Eye (tissue), 1 donor: ENCODE measurements around the gene ACOT2.
"Not testable (repeated sequence)": the region's sequence is repeated elsewhere in the genome, so short reads cannot be mapped to it uniquely, and the experiment has no call there.

Experiments
- DNase-seq: peaks from one replicate; pipeline ENCODE4 v3.0.0-alpha.2; 2015

ACOT2 gene

GRCh38 chr14:73567951-73568885 lies 795 bp upstream of the ACOT2 start:
- DNase-seq, result peak; percentile 10

- not testable (repeated sequence) for DNase-seq
Observed at GRCh38 chr14:73568886-73569184, 178 bp upstream of the ACOT2 start.

DNA sequence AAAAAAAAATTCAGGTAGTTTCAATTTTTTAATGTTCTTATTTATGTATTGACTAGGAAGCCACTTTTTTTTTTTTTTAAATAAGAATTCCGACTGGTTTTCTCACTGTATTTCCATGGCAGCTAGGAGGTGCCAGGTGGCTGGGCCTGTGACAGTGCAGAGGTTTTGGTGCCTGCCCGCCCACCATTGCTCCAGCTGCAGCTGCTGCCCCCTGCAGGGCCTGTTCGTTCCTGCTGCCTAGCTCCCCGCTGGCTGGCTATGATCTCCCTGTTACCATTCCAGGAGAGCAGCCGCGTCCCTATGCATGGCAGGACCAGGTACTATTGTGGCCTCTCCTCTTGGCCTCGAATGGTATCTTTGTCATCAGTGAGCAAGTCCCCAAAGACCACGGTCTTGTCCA lies 1.9 kb downstream of the ACOT2 start:
- DNase-seq, result peak; percentile 10

DNA sequence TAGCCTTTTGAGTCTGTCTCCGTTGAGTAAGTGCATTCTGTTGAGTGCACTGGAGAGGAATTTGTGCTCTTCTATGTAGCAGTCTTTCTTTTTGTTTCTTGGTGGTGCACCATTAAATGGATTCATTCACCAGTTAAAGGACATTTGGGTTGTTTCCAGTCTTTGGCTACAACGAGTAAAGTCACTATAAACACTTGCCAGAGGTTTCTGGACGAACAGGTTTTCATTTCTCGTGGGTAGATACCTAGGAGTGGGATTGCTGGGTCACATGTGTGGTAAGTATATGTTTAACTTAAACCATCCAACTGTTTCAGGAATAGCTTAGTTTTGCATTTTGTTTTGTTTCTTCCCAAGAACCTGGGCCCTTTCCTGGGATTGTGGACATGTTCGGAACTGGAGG lies 4.0 kb downstream of the ACOT2 start:
- DNase-seq, result not testable (repeated sequence)

DNA sequence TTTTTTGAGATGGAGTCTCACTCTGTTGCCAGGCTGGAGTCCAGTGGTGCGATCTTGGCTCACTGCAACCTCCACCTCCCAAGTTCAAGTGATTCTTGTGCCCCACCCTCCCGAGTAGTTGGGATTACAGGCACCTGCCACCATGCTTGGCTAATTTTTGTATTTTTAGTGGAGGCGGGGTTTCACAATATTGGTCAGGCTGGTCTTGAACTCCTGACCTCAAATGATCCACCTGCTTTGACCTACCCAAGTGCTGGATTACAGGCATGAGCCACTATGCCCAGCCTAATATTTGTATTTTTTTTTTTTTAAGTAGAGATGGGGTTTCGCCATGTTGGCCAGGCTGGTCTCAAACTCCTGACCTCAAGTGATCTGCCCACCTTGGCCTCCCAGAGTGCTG lies 4.7 kb downstream of the ACOT2 start:
- DNase-seq, result not testable (repeated sequence)

DNA sequence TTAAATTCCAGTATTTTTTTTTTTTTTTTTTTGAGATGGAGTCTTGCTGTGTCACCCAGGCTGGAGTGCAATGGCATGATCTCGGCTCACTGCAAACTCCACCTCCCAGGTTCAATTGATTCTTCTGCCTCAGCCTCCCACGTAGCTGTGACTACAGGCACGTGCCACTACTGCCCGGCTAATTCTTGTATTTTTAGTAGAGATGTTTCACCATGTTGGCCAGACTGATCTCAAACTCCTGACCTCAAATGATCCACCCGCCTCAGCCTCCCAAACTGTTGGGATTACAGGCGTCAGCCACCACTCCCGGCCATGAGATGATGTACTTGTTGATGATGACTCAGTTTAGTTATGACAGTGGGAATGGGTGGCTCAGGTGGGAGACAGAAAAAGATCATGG lies 5.2 kb downstream of the ACOT2 start:
- DNase-seq, result not testable (repeated sequence)

DNA sequence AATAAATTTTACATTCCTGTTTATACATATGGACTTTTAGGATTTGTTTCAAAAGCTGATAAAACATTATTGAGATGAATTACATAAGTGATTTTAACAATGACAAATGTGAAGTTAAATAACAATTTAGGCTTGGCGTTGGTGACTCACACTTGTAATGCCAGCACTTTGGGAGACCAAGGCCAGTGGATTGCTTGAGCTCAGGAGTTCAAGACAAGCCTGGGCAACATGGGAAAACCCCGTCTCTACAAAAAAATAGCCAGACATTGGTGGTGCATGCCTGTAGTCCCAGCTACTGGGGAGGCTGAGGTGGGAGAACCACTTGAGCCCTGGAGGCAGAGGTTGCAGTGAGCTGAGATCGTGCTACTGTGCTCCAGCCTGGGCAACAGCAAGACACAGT lies 7.4 kb downstream of the ACOT2 start:
- DNase-seq, result no peak

- DNase-seq, result not testable (repeated sequence)
Observed at GRCh38 chr14:73577214-73577613, 8.2 kb downstream of the ACOT2 start.

DNA sequence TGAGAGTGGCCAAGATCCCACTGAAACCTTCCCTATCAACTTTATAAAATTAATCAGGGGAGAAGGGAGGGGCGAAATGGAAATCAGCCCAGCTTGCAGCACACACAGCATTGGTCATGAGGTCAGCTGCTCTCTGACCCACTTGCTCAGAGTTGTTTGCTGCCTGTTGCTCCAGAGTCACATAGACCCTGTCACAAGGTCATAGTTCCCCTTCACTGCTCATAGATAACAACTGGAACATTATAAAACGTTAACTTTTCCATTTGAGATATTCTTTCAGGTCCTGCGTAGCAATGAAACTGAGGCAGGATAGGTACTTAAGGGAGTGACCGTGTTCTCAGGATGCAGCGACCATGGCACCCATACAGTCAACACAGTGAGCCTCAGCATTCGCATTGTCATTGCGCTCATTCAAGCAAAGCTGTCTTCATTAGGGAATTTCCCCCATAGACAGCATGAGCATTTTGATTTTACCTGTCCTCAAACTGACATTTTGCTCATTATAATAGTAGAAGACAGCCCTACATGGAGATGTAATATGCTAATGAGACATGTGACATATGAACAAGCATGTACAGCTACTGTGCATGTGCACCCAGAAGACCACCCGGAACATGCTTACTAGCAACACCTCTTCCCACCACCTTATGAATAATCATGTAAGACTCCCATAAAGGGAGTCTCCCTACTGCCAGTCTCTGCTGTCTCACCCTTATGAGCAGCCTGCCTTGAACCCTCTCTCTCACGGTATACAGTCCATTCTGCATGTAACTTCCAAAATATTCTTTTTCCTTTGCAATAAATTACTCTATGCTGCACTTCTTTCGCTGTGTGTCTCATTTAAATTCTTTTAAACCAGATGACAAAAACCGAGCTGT lies 13.3 kb downstream of the ACOT2 start:
- not testable (repeated sequence) for DNase-seq

GRCh38 chr14:73588695-73589094 lies 19.7 kb downstream of the ACOT2 start:
- DNase-seq, result no peak

GRCh38 chr14:73589116-73589515 lies 20.1 kb downstream of the ACOT2 start:
- DNase-seq, result no peak

GRCh38 chr14:73590673-73591004 lies 21.6 kb downstream of the ACOT2 start:
- not testable (repeated sequence) for DNase-seq

DNA sequence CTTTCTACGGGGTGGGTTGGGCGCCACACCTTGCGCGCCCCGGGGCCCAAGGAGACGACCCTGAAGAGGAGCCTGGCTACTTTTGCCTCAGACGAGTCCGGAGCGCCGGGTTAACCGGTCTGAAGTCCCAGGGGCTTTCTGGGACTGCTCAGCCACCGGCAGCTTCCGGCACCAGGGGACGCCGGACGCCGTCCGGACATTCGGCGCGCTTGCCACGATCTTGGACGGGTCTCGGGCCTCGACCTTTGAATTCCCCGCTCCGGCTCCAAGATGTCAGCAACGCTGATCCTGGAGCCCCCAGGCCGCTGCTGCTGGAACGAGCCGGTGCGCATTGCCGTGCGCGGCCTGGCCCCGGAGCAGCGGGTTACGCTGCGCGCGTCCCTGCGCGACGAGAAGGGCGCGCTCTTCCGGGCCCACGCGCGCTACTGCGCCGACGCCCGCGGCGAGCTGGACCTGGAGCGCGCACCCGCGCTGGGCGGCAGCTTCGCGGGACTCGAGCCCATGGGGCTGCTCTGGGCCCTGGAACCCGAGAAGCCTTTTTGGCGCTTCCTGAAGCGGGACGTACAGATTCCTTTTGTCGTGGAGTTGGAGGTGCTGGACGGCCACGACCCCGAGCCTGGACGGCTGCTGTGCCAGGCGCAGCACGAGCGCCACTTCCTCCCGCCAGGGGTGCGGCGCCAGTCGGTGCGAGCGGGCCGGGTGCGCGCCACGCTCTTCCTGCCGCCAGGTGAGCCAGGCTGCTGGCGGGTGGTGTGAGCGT lies 22.9 kb downstream of the ACOT2 start, which contains the start of gene ACOT4:
ACOT4 (plus strand) TSS at position 184 of the 760 bp plus-strand sequence; CDS start at position 271, 87 bp downstream.
- DNase-seq, result peak; percentile 70

DNA sequence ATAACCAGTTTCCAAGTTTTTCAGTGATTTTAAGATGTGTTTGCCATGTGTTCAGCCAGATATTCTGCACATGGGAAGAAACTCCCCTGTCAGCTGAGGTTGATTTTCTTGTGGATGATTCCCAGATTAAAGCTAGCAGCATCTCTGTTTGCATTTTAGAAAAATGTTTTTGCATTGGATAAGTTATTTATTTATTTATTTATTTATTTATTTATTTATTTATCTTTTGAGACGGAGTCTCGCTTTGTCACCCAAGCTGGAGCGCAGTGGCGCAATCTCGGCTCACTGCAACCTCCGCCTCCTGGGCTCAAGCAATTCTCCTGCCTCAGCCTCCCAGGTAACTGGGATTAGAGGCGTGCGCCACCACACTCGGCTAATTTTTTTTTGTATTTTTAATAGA lies 25.5 kb downstream of the ACOT2 start:
- DNase-seq, result no peak

GRCh38 chr14:73599499-73599898 lies 30.5 kb downstream of the ACOT2 start:
- no peak for DNase-seq

DNA sequence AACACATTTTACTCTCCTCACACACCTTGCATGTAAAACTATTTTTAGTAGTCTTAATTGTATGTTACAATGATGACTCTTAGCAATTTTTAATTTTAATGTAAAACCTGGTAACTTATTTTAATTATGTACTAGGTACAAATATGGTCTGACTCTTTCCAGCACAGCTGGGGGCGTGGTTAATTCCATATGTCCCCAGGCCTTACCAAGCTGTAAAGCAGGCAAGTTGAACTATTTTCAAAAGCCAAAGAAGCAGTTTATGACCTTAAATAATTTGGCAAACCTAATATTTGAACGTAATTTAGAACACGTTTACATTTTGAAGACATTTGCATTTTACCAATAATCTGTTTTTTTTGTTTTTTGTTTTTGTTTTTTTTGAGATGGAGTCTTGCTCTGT lies 34.0 kb downstream of the ACOT2 start:
- no peak for DNase-seq

GRCh38 chr14:73606271-73606670 lies 37.3 kb downstream of the ACOT2 start:
- no peak for DNase-seq

DNA sequence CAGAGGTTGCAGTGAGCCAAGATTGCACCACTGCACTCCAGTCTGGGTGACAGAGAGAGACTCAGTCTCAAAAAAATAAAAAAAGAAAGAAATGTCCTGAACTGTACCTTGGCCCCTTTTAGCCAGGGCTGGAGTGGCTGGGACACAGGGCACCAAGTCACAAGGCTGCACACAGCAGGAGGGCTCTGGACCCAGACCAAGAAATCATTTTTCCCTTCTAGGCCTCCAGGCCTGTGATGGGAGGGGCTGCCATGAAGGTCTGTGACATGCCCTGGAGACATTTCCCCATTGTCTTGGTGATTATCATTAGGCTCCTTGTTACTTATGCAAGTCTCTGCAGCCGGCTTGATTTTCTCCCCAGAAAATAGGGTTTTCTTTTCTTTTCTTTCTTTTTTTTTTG lies 38.2 kb downstream of the ACOT2 start:
- DNase-seq, result no peak

- DNase-seq, result peak; percentile 7
Observed at GRCh38 chr14:73610687-73611086, 41.7 kb downstream of the ACOT2 start.

- peak; percentile 88 for DNase-seq
Observed at GRCh38 chr14:73612339-73613045, 43.5 kb downstream of the ACOT2 start, which contains the start of gene ACOT6. Gene ACOT6 (plus strand): TSS chr14:73612517. CDS start chr14:73612572, 55 bp downstream.

- no peak for DNase-seq
Observed at GRCh38 chr14:73613046-73613383, 44.0 kb downstream of the ACOT2 start.

DNA sequence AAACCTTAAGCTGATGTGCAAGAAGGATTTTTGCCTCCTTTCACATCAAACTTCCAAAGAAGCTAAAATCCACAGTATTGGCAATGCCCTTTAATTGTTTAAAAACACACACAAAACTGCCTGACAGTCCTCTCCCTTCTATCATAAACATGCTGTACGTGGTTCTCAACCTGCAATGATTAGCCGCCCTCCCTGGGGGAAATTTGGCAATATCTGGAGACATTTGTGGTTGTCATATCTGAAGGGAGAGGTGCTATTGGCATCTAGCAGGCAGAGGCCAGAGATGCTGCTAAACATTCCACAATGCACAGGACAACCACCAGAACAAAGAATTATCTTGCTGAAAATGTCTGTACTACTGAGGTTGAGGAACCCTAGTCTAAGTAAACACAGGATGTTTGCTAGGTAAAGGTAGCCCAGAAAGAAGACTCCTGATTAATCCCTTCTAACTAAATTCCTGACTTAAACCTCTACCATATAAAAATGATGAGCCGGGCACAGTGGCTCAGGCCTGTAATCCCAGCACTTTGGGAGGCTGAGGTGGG lies 44.5 kb downstream of the ACOT2 start:
- no peak for DNase-seq
